GM12878 (cell line): ENCODE data around the gene TRAPPC11. TPM values are rescaled to one million over a fixed set of nuclear protein-coding genes. Genes with fewer than 3 reads are reported as not detected.

Experiments used
- ATAC-seq: fragments of 200-7000 bp; cut with Tn5 transposase; 3 replicates; pipeline ENCODE4 v1.9.1; 2020; ENCODE audit warnings: mild to moderate bottlenecking, moderate library complexity
- BruUV-seq: library from RNA; stranded (reverse); fragments of 400-500 nt; replicated peaks from 2 replicates; lab custom pipeline; 2021; lab: Mats Ljungman, UMichigan
- CTCF ChIA-PET: fragments of 300-600 bp; sonication (Branson Sonifier 250); formaldehyde crosslinking; extraction: SDS; loops from one replicate; lab custom pipeline; 2021; ENCODE audit warnings: inconsistent platforms; lab: Yijun Ruan, JAX
- POLR2A ChIA-PET: fragments of 350-600 bp; formaldehyde crosslinking; extraction: SDS; loops from one replicate; lab custom pipeline; 2021; ENCODE audit warnings: inconsistent platforms; lab: Charles Lee
- RAD21 ChIA-PET: fragments of 300-600 bp; sonication (Branson Sonifier 250); formaldehyde crosslinking; loops from one replicate; lab custom pipeline; 2023; ENCODE audit warnings: antibody characterized with exemption; ENCODE audit not compliant: unreplicated experiment; lab: Charles Lee
- SMC1A ChIA-PET: fragments of 300-600 bp; sonication (Branson Sonifier 250); formaldehyde crosslinking; loops from one replicate; lab custom pipeline; 2023; ENCODE audit not compliant: unreplicated experiment, uncharacterized antibody; lab: Charles Lee
- DNase-seq: peaks from one replicate; pipeline ENCODE4 v3.0.0-alpha.2; 2011; ENCODE audit warnings: low read depth, low spot score
- FAIRE-seq: peaks from 3 replicates; lab custom pipeline; 2011; peaks lifted over from hg19 to GRCh38; lab: Jason Lieb, UNC
- H2AFZ ChIP-seq: 2 replicates; pipeline ENCODE4 v1.6.0; 2011; ENCODE audit warnings: low read depth, low read length, control low read depth; ENCODE audit not compliant: control insufficient read depth
- H3K27ac ChIP-seq: 2 replicates; pipeline ENCODE4 v1.5.1; 2011; ENCODE audit warnings: control low read depth; ENCODE audit not compliant: control insufficient read depth, insufficient read depth
- H3K27me3 ChIP-seq, 2 experiments: replicated peaks in 1 of 2; 2 replicates each; pipeline versions ENCODE4 v1.6.0 to v1.6.1; 2011; ENCODE audit warnings: low read length in 1 of 2; ENCODE audit not compliant: control insufficient read depth in 2 of 2, insufficient read depth in 2 of 2
- H3K36me3 ChIP-seq, 2 experiments: 2 replicates each; pipeline ENCODE4 v1.5.1; 2011; ENCODE audit warnings: low read length in 1 of 2; ENCODE audit not compliant: control insufficient read depth in 2 of 2, insufficient read depth in 2 of 2
- H3K4me1 ChIP-seq: 2 replicates; pipeline ENCODE4 v1.6.1; 2011; ENCODE audit warnings: mild to moderate bottlenecking, low read length, moderate library complexity, mixed read lengths; ENCODE audit not compliant: control insufficient read depth, insufficient read depth
- H3K4me2 ChIP-seq: 2 replicates; pipeline ENCODE4 v1.6.0; 2011; ENCODE audit warnings: control low read depth; ENCODE audit not compliant: control insufficient read depth, insufficient read depth
- H3K4me3 ChIP-seq: fragments of 200-600 bp; sonication (generic); 2 replicates; pipeline ENCODE4 v1.5.1; 2016
- H3K79me2 ChIP-seq: 2 replicates; pipeline ENCODE4 v1.6.0; 2011; ENCODE audit warnings: low read length; ENCODE audit not compliant: control insufficient read depth, insufficient read depth
- H3K9ac ChIP-seq: 2 replicates; pipeline ENCODE4 v1.8.0; 2011; ENCODE audit warnings: low read length, control low read depth, mixed read lengths; ENCODE audit not compliant: control insufficient read depth, insufficient read depth
- H3K9me3 ChIP-seq: replicated peaks from 3 replicates; pipeline ENCODE4 v1.5.1; 2011; ENCODE audit warnings: mild to moderate bottlenecking, low read length; ENCODE audit not compliant: control insufficient read depth, insufficient read depth
- H4K20me1 ChIP-seq: 2 replicates; pipeline ENCODE4 v1.6.0; 2011; ENCODE audit not compliant: control insufficient read depth, insufficient read depth
- BCL11A ChIP-seq: IDR thresholded peaks from 2 replicates; pipeline ENCODE4 v1.6.1; 2011; ENCODE audit warnings: low read depth, low read length
- EGR1 ChIP-seq, 2 experiments: IDR thresholded peaks; 1 replicate in 1 of 2; 2 replicates in 1 of 2; pipeline ENCODE4 v1.6.1; 2011 to 2012; ENCODE audit warnings: low read depth in 2 of 2, low read length in 2 of 2, borderline replicate concordance in 1 of 2, mild to moderate bottlenecking in 1 of 2, moderate library complexity in 1 of 2
- GATAD2B ChIP-seq: fragments of 450-650 bp; conservative IDR thresholded peaks from 2 replicates; pipeline ENCODE4 v1.6.1; 2017; ENCODE audit warnings: low read depth, mild to moderate bottlenecking, moderate library complexity
- KDM1A ChIP-seq: fragments of 200-600 bp; sonication (generic); IDR thresholded peaks from 2 replicates; pipeline ENCODE4 v1.6.1; 2016; ENCODE audit warnings: borderline replicate concordance
- MTA3 ChIP-seq: IDR thresholded peaks from 2 replicates; pipeline ENCODE4 v1.6.1; 2012; ENCODE audit warnings: low read length, inconsistent platforms, borderline replicate concordance
- ZNF217 ChIP-seq: fragments of 450-650 bp; IDR thresholded peaks from 2 replicates; pipeline ENCODE4 v1.6.1; 2017; ENCODE audit warnings: antibody characterized with exemption, mild to moderate bottlenecking
- WGBS: methylation state at CpG from one replicate; pipeline ENCODE4 v1.1.6; 2016; ENCODE audit warnings: low lambda C conversion rate; ENCODE audit not compliant: insufficient replicate concordance, insufficient coverage; ENCODE audit errors: missing lambda C conversion rate; 5-methylcytosine and 5-hydroxymethylcytosine counted together
- in situ Hi-C: fragments of 300-500 bp; cut with MboI; formaldehyde crosslinking; loops from 9 replicates; pipeline ENCODE4 v1.14.3; 2018; ENCODE audit warnings: mixed read lengths
- intact Hi-C: fragments of 100-400 bp; cut with micrococcal nuclease; formaldehyde crosslinking; loops from one replicate; pipeline ENCODE4 v1.14.2; 2022; ENCODE audit not compliant: unreplicated experiment
- polyA plus RNA-seq, 11 experiments: library from polyadenylated mRNA; depleted of rRNA in 4 of 11; unstranded in 6 of 11; stranded (reverse) in 5 of 11; fragments of >200 nt; fragmentation: Nextera tagmentation in 4 of 11; fragmentation: Illumina TruSeq in 1 of 11; extraction: Ambion mirVana in 4 of 11; extraction: Trizol in 1 of 11; gene quantifications; 1 replicate in 1 of 11; 2 replicates in 10 of 11; pipeline versions ENCODE4 v1.2.1 to v1.2.3, GENCODE V29; 2011 to 2016; ENCODE audit warnings: inconsistent platforms in 2 of 11, missing spikeins in 2 of 11, low read depth in 1 of 11
- total RNA-seq, 4 experiments: library from RNA; depleted of rRNA in 3 of 4; stranded (reverse); fragments of >200 nt in 3 of 4; fragmentation: Illumina TruSeq in 1 of 4; extraction: Trizol in 1 of 4; gene quantifications; 2 replicates each; pipeline versions ENCODE4 v1.2.1 to v1.2.3, GENCODE V29; 2013 to 2021
- TF ChIP-seq, protein P1 (sequence below): IDR thresholded peaks from 2 replicates; pipeline ENCODE4 v1.6.1; 2012; ENCODE audit warnings: low read depth, low read length, improper control_type of control experiment
- TF ChIP-seq, protein P2 (sequence below): fragments of 150-350 bp; IDR thresholded peaks from 2 replicates; pipeline ENCODE4 v1.6.1; 2016; ENCODE audit warnings: low read depth, low read length
- TF ChIP-seq, protein P3 (sequence below): fragments of 450-650 bp; conservative IDR thresholded peaks from 2 replicates; pipeline ENCODE4 v1.6.1; 2017; ENCODE audit warnings: mild to moderate bottlenecking, moderate library complexity

The TRAPPC11 gene
- total and polyA plus RNA-seq, 10 of the 15 experiments (the other 5 are each of a cell fraction or from before 2014, with no cell fraction given): 7.3 to 40.5 (median 22.3) TPM

DNA sequence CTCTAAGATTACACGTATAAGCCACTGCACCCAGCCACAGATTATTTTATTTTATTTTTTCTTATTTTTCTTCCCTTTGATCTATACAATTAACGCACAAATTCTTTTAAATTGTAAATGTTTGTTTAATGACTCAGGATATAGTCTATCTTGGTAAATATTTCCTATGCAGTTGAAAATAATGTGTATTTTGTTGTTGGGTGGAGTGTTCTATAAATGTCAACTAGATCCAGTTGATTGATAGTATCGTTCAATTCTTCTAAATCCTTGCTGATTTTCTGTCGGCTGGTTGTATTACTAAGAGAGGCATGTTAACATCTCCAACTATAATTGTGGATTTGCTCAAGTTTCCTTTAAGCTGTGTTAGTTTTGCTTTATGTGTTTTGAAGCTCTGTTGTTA is 92.0 kb downstream of the TRAPPC11 start:
- Histone ChIP-seq H3K27me3 (no peaks in the 10 kb centered on the region), H3K4me3 (no peak overlapping the region), H3K79me2 (no peaks in the 10 kb centered on the region), H3K9ac (no peak overlapping the region), H3K9me3 (no peaks in the 10 kb centered on the region; the same call in 2 of the 3 replicates), H3K36me3 (no peaks in the 10 kb centered on the region), H4K20me1 (no peaks in the 10 kb centered on the region), H3K4me1 (no peaks in the 10 kb centered on the region), H3K4me2 (no peak overlapping the region), H2AFZ (no peak overlapping the region), H3K27ac (no peak overlapping the region)
- ChIA-PET SMC1A (interaction anchor here (0.7 to 1.0 kb wide), 2 partner anchors 9 to 415 kb away, joined by 3 to 4 read pairs; no protein-coding TSS in a partner anchor), CTCF (interaction anchor here (0.9 kb wide), 1 partner anchor 9 kb away, joined by 3 read pairs; no protein-coding TSS in a partner anchor), RAD21 (no interaction called here), POLR2A (no interaction called here)
- in situ Hi-C loops: no loop called here
- BruUV-seq: no TSS peak
- intact Hi-C loops: no loop called here
- DNase-seq (no peak), FAIRE-seq (no peak), ATAC-seq (no peak)
- 16% methylated on average over 4 of the region's 4 CpGs for WGBS
- TF ChIP-seq ZNF217 (no peak), GATAD2B (no peak), BCL11A (no peak), KDM1A (no peak)

DNA sequence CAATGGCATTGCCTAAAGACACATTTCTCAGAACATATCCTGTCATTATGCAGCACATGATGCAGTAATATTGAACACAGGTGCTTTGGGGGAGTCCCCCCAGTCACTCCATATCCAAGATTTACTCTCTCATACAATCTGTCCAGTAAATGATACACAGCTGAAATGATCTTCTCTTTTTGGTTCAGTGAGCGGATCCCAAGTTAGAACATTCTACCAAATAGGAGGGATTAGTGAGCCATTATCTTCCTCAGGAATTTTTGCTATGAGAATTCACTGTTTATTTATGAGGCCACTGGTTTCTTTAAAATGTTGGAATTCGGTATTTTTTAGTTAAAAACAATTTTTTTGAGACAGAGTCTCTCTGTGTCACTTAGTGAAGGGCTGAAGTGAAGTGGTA is 96.5 kb downstream of the TRAPPC11 start:
- H2AFZ ChIP-seq: no peak overlapping the region
- RAD21 ChIA-PET: no interaction called here
- no peak for DNase-seq
- no peak for FAIRE-seq
- no peaks in the 10 kb centered on the region for H3K27me3 ChIP-seq
- H3K4me3 ChIP-seq: no peak overlapping the region
- intact Hi-C loops (no loop called here), in situ Hi-C loops (no loop called here)
- no peaks in the 10 kb centered on the region for H4K20me1 ChIP-seq
- H3K36me3 ChIP-seq: no peaks in the 10 kb centered on the region
- SMC1A ChIA-PET: no interaction called here
- no peaks in the 10 kb centered on the region for H3K4me1 ChIP-seq
- BruUV-seq: no TSS peak
- CTCF ChIA-PET: no interaction called here
- no peak overlapping the region for H3K9ac ChIP-seq
- H3K27ac ChIP-seq: no peak overlapping the region
- no peak overlapping the region for H3K4me2 ChIP-seq
- POLR2A ChIA-PET: no interaction called here
- 39% methylated on average over 2 of the region's 2 CpGs for WGBS
- no peak for ATAC-seq
- H3K9me3 ChIP-seq: no peaks in the 10 kb centered on the region
- no peaks in the 10 kb centered on the region for H3K79me2 ChIP-seq
- TF ChIP-seq, protein P1, sequence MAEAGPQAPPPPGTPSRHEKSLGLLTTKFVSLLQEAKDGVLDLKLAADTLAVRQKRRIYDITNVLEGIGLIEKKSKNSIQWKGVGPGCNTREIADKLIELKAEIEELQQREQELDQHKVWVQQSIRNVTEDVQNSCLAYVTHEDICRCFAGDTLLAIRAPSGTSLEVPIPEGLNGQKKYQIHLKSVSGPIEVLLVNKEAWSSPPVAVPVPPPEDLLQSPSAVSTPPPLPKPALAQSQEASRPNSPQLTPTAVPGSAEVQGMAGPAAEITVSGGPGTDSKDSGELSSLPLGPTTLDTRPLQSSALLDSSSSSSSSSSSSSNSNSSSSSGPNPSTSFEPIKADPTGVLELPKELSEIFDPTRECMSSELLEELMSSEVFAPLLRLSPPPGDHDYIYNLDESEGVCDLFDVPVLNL: no peak
- TF ChIP-seq, protein P2, sequence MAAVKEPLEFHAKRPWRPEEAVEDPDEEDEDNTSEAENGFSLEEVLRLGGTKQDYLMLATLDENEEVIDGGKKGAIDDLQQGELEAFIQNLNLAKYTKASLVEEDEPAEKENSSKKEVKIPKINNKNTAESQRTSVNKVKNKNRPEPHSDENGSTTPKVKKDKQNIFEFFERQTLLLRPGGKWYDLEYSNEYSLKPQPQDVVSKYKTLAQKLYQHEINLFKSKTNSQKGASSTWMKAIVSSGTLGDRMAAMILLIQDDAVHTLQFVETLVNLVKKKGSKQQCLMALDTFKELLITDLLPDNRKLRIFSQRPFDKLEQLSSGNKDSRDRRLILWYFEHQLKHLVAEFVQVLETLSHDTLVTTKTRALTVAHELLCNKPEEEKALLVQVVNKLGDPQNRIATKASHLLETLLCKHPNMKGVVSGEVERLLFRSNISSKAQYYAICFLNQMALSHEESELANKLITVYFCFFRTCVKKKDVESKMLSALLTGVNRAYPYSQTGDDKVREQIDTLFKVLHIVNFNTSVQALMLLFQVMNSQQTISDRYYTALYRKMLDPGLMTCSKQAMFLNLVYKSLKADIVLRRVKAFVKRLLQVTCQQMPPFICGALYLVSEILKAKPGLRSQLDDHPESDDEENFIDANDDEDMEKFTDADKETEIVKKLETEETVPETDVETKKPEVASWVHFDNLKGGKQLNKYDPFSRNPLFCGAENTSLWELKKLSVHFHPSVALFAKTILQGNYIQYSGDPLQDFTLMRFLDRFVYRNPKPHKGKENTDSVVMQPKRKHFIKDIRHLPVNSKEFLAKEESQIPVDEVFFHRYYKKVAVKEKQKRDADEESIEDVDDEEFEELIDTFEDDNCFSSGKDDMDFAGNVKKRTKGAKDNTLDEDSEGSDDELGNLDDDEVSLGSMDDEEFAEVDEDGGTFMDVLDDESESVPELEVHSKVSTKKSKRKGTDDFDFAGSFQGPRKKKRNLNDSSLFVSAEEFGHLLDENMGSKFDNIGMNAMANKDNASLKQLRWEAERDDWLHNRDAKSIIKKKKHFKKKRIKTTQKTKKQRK: no peak
- TF ChIP-seq EGR1 (IDR thresholded peaks at IDR 0.05; ENCODE audit: borderline replicate concordance in 1 of 2, low read depth in 2 of 2, low read length in 2 of 2) (no peak), MTA3 (no peak), GATAD2B (no peak)
- TF ChIP-seq, protein P3, sequence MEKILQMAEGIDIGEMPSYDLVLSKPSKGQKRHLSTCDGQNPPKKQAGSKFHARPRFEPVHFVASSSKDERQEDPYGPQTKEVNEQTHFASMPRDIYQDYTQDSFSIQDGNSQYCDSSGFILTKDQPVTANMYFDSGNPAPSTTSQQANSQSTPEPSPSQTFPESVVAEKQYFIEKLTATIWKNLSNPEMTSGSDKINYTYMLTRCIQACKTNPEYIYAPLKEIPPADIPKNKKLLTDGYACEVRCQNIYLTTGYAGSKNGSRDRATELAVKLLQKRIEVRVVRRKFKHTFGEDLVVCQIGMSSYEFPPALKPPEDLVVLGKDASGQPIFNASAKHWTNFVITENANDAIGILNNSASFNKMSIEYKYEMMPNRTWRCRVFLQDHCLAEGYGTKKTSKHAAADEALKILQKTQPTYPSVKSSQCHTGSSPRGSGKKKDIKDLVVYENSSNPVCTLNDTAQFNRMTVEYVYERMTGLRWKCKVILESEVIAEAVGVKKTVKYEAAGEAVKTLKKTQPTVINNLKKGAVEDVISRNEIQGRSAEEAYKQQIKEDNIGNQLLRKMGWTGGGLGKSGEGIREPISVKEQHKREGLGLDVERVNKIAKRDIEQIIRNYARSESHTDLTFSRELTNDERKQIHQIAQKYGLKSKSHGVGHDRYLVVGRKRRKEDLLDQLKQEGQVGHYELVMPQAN: no peak
